DMS153 (cell line): ENCODE measurements around the gene FOXP3.

Experiments
- DNase-seq: peaks from one replicate; lab custom pipeline; 2025; lab: John Stamatoyannopoulos, UW

Gene FOXP3

GRCh38 chrX:49249616-49250015 is 14.9 kb downstream of the FOXP3 start:
- no peak for DNase-seq

GRCh38 chrX:49249071-49249470 is 15.4 kb downstream of the FOXP3 start:
- no peak for DNase-seq

- DNase-seq, result no peak
Measured at GRCh38 chrX:49247916-49248811, 16.3 kb downstream of the FOXP3 start.

- no peak for DNase-seq
Measured at GRCh38 chrX:49247346-49247745, 17.2 kb downstream of the FOXP3 start.

- no peak for DNase-seq
Measured at GRCh38 chrX:49246541-49246940, 18.0 kb downstream of the FOXP3 start.

- DNase-seq, result no peak
Measured at GRCh38 chrX:49244207-49244606, 20.3 kb downstream of the FOXP3 start.

- DNase-seq, result no peak
Measured at GRCh38 chrX:49243166-49243565, 21.3 kb downstream of the FOXP3 start.

- DNase-seq, result no peak
Measured at GRCh38 chrX:49242545-49243066, 21.9 kb downstream of the FOXP3 start.

GRCh38 chrX:49238735-49239134 is 25.8 kb downstream of the FOXP3 start:
- DNase-seq, result no peak

GRCh38 chrX:49237060-49237459 is 27.4 kb downstream of the FOXP3 start:
- no peak for DNase-seq

- no peak for DNase-seq
Measured at GRCh38 chrX:49233887-49234555, 30.5 kb downstream of the FOXP3 start.

- DNase-seq, result no peak
Measured at GRCh38 chrX:49233176-49233575, 31.3 kb downstream of the FOXP3 start, which contains the start of gene CACNA1F. CACNA1F (minus strand) TSS chrX:49233340; CDS start chrX:49233309, 31 bp downstream.

- DNase-seq, result no peak
Measured at GRCh38 chrX:49232525-49232924, 32.0 kb downstream of the FOXP3 start.

- no peak for DNase-seq
Measured at GRCh38 chrX:49231333-49232000, 33.0 kb downstream of the FOXP3 start.

- peak; percentile 17 for DNase-seq
Measured at GRCh38 chrX:49230500-49231232, 33.8 kb downstream of the FOXP3 start.

GRCh38 chrX:49228185-49228584 is 36.3 kb downstream of the FOXP3 start:
- no peak for DNase-seq

- no peak for DNase-seq
Measured at GRCh38 chrX:49227726-49228125, 36.8 kb downstream of the FOXP3 start.

- DNase-seq, result no peak
Measured at GRCh38 chrX:49226946-49227345, 37.6 kb downstream of the FOXP3 start.

GRCh38 chrX:49225858-49226257 is 38.7 kb downstream of the FOXP3 start:
- no peak for DNase-seq

GRCh38 chrX:49221868-49222267 is 42.6 kb downstream of the FOXP3 start:
- no peak for DNase-seq

GRCh38 chrX:49220100-49220499 is 44.4 kb downstream of the FOXP3 start:
- no peak for DNase-seq
